Adrenal gland (tissue), 5 donors: ENCODE results near the gene ALG12.
"Not testable (repeated sequence)": the region's sequence is repeated elsewhere in the genome, so short reads cannot be mapped to it uniquely, and the experiment has no call there.

Experiments
- POLR2A ChIP-seq, 2 donors: fragments of 450-650 bp; IDR thresholded peaks; one replicate each; pipeline ENCODE4 v1.6.1; 2017; ENCODE audit warnings: antibody characterized with exemption in 2 of 2, mild to moderate bottlenecking in 2 of 2, moderate library complexity in 1 of 2
- TF ChIP-seq, protein P1 (sequence below), 6 experiments: fragments of 450-650 bp in 4 of 6; fragments of 200-600 bp in 2 of 6; sonication (generic) in 1 of 6; IDR thresholded peaks; 1 replicate in 5 of 6; 2 replicates in 1 of 6; pipeline versions ENCODE4 v1.5.1 to v1.8.0; 2016 to 2021; ENCODE audit warnings: antibody characterized with exemption in 6 of 6, mild to moderate bottlenecking in 2 of 6, moderate library complexity in 1 of 6
- donor health status: DM: no; HTN: no; CAD: no.

DNA sequence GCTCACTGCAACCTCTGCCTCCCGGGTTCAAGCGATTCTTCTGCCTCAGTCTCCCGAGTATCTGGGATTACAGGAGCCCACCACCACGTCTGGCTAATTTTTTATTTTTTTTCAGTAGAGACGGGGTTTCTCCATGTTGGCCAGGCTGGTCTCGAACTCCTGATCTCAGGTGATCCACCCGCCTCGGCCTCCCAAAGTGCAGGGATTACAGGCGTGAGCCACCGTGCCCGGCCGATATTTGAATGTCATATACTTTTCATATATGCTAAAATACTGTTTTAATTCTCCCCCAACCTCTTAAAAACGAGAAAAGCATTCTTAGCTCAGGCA, 65.7 kb downstream of the ALG12 start:
- TF ChIP-seq, protein P1, sequence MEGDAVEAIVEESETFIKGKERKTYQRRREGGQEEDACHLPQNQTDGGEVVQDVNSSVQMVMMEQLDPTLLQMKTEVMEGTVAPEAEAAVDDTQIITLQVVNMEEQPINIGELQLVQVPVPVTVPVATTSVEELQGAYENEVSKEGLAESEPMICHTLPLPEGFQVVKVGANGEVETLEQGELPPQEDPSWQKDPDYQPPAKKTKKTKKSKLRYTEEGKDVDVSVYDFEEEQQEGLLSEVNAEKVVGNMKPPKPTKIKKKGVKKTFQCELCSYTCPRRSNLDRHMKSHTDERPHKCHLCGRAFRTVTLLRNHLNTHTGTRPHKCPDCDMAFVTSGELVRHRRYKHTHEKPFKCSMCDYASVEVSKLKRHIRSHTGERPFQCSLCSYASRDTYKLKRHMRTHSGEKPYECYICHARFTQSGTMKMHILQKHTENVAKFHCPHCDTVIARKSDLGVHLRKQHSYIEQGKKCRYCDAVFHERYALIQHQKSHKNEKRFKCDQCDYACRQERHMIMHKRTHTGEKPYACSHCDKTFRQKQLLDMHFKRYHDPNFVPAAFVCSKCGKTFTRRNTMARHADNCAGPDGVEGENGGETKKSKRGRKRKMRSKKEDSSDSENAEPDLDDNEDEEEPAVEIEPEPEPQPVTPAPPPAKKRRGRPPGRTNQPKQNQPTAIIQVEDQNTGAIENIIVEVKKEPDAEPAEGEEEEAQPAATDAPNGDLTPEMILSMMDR (IDR thresholded peaks at IDR 0.05), result not testable (repeated sequence)
- TF ChIP-seq POLR2A (IDR thresholded peaks at IDR 0.05), result not testable (repeated sequence)
